GM21515 (cell line): ENCODE results near the gene TAX1BP3.

Experiments
- ATAC-seq: cut with Tn5 transposase; IDR thresholded peaks from one replicate; pipeline ENCODE4 v1.9.1; 2021; ENCODE audit not compliant: unreplicated experiment

TAX1BP3 gene

DNA sequence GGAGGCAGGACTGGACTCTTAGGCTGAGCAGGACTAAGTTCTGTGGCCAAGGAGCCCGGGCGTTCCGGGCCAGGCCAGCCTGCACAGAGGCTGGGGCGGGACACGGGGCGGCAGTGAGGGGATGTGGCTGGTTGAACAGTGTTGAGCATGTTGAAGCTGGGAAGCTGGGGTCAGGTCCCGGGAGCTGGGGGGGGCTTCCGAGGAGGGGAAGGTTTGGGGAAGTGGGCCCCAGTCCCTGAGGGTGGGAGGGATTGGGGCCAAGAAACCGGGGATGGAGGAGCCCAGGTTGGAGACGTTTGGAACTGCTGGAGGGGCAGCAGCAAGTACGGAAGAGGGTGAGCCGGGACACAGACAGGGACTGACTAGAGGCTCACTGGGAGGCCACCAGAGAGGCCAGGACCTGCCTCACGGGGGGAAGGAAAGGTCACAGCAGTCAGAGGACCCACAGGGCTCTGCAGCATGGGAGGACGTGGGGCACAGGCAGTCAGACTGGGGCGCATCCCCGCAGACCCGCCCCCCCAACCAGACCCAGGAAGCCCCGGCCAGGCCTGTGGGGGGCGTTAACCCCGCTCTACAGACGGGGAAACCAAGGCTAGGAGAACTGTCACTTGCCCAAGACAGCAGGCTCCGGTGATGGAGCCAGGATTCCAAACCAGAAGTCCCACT lies 9.5 kb downstream of the TAX1BP3 start:
- ATAC-seq: no peak

DNA sequence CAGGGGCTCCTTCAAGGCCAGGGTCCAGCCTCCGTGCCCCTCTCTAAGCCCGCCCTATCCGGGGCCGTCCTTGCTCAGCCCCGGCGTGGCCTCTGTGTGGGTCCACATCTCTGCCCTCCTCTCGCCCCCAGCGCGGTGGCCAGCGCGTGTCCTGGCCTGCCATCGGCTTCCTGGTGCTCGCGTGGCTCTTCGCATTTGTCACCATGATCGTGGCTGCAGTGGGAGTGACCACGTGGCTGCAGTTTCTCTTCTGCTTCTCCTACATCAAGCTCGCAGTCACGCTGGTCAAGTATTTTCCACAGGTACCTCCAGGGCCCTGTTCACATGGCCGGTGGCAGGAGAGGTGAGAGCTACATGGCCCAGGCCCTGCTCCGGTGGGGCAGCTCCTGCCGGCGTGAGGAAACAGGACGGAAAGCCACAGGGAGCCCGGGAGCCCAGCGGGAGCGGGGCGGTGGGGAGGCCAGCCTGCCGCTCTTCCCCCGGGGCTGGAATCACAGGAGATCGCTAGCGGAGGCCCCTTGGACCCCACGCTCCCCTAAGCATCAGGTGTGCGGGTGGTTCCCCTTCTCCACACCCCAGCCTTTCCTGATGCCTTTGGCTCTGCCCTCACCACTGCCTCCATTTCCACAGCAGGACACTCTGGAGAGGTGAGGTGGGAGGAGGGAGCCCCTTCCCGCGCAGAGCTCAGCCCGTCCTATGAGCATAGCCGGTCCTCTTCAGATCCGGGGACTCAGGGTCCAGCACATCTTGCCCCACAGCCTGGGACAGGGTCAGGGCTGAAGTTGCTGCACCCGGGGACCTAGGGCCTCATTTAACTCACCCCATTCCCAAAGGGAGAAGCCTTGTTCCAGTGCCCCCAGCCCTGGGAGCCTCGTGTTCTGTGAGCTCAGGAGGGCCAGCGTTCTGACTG lies 10.2 kb downstream of the TAX1BP3 start:
- ATAC-seq: no peak

- ATAC-seq: no peak
Measured at GRCh38 chr17:3657588-3657869, 10.8 kb downstream of the TAX1BP3 start.

DNA sequence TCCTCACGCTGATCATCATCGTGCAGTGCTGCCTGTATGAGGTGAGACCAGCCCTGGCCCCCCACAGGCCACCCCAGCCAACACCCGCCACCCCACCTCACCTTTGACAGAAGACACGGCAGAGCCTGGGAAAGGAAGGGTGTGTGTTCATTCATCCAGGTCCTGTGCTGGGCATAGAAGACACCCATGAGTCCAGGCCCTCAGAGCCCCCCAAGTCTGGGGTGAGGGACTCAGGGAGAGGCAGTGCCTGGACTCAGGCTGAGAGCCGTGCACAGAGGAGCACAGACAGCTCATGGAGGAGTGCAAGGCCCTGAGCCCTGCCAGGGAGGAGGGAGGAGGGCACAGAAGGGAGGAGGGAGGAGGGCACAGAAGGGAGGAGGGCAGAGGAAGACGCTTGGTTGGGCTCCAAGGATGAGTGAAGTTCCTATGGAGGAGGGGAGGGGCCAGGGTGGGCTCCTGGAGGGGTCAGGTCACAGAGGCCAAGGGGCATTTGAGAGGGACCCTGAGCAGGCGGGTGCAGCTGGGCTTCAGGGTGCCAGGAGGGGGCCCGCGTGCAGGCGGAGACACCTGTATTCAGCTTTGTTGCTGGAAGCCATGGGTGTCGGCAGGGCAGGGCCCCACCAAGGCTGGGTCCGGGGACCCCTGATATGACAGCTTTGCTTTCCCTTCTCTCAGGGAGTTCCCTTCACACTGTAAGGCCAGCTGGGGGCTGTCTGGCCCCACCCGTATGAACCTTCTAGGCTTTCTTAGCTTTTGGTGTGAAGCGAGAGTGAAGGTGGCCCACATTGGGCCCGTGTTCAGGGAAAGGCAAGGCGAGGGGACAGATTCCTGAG lies 11.4 kb downstream of the TAX1BP3 start:
- no peak for ATAC-seq

GRCh38 chr17:3656353-3656752 lies 12.0 kb downstream of the TAX1BP3 start:
- ATAC-seq: no peak

DNA sequence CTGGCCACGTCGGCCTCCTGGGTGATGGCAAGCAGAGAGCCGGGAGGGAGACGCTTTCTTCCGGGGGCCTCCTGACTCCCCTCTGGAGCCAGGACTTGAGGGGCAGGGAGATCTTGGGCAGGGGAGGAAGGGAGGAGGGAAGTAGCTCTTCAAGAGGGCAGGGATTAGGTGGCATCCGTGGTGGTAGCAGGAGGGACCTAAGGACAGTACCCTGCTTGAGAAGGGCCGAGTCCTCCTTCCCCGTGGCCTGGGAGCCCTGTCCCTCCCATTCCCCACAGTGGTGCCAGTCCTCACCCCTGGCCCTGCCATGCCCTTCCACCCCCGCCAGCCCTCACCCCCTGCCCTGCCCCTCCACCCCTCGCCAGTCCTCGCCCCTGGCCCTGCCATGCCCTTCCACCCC lies 12.6 kb downstream of the TAX1BP3 start:
- ATAC-seq: no peak

DNA sequence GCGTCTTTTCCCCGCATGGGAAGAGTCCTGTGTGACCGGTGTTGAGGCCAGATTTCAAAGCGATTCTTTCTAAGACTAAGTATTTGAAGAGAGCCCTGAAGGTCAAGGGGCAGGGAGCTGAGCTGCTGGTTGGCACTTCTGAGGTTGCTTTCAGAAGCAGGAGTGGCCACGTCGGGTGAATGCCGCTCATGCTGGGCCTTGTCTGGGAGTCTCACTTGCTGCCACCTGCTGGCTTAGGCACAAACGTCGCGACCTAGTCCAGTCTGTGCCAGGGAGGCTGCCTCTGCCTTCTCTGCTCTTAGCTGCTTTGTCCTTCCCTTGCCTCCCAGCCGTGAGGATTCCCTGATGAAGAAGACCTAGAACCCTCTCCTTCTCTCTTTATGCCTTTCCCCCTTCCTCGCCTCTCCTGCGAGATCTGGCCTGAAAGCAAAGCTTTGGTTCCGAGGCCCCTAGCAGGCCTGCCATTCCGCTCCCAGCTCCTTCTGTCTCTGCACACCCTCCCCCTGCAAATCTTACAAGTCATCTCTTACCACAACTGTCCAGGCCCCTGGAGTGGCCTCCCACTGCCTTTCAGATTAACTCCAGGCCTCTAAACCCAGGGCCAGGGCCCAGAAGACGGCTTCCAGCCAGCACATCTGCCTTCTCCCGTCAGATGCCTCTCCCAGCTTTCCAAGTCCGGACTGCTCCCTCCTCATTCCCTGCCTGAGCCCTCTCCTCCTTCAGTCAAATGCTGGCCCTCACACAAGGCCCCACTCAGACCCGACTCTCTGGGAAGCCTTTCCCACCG lies 20.4 kb downstream of the TAX1BP3 start:
- no peak for ATAC-seq

GRCh38 chr17:3647251-3647650 lies 21.1 kb downstream of the TAX1BP3 start:
- ATAC-seq: no peak

DNA sequence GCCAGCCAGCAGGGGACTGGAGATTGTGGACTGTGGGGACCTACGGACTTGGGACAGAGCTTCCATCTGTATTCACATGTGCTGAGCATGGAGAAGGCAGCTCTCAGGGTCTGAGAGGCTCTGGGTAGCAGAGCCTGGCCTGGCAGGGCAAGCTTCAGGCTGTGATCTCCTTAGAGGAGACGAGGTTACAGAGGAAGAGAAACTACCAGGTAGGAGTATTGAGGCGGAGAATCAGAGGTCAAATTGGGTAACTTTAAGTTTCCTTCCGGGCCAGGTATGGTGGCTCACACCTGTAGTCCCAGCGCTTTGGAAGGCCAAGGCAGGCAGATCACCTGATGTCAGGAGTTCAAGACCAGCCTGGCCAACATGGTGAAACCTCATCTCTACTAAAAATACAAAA lies 23.1 kb downstream of the TAX1BP3 start:
- ATAC-seq: no peak

DNA sequence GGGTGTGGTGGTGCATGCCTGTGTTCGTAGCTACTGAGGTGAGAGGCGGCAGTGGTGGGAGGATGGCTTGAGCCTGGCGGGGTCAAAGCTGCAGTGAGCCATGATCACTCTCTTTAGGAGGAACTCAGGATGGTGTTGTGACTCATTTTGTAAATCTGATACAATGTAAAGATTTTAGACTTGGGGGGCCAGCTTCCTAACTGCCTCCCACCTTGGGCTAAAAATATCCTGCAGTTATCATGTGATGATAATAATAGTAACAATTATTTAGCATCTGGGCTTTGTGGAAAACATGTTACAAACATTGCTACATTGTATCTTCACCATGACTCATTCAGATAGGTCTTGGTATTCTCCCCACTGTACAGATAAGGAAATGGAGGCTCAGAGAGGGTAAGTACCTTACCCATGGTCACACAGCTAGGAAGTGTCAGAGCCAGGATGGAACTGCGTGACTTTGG lies 24.5 kb downstream of the TAX1BP3 start:
- ATAC-seq: no peak

- no peak for ATAC-seq
Measured at GRCh38 chr17:3641717-3642486, 26.5 kb downstream of the TAX1BP3 start.

GRCh38 chr17:3641014-3641413 lies 27.4 kb downstream of the TAX1BP3 start:
- ATAC-seq: no peak

DNA sequence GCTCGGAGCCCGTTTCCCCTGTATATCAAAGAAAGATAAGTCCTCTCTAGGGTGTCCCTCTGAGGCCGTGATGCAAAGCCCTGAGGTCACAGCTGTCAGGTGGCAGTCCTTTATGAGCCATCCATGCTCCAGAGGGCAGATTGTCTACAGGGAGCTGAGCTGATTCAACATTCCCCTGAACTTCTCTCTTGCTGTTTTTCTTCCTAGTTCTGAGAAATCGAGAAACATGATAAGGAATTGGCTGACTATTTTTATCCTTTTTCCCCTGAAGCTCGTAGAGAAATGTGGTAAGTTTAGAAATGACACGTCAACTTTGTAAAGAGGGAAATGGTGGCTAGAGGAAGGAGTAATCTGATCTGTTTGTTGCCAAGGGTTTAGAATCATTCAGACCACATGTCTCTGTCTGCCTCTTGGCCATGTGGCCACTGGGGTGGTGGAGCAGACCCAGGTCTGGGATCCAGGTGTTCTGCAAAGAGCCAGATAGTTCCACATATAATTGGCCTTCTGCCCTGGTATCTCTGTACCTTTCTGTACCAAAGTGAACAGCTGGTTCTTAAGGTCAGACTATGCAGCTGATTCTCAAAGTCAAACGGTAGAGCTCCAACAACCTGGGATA lies 28.3 kb downstream of the TAX1BP3 start:
- no peak for ATAC-seq

GRCh38 chr17:3636908-3637373 lies 31.4 kb downstream of the TAX1BP3 start:
- peak; percentile 10 for ATAC-seq

DNA sequence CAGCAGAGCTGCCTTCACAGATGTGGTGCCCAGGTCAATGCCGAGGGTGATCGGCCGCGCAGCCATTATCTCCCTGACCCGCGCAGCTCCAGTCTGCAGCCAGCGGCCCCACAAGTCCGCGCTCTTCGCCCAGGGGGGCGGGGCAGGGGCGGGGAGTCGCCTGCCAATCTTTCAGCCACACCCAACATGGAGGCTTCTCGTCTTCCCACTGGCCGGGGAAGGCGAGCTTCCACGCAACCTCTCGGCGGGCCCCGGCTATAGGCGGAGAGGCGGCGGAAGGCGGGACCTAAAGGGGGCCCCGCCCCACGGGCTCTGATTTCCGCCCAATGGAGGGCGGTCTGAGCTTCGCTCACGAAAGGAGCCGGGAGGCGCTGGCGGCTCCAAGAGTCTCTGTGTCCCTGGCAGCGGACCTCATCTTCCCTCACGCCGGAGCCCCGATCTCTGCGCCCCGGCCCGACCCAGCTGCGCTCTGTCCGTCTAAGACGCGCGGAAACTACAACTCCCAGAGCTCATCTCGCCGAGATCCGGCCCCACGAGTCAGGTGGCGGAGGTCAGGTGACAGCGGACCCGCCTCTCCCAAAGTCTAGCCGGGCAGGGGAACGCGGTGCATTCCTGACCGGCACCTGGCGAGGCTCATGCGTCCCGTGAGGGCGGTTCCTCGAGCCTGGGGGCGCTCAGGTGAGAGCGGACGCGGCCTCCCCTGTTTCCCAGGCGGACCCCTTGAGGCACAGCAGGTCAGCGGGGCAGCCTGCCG lies 32.0 kb downstream of the TAX1BP3 start, which contains the start of the genes CTNS and SHPK:
Gene CTNS (plus strand): TSS at position 607 of the 754 bp plus-strand sequence. CDS start 3,447 bp downstream, outside the sequence.
Gene SHPK (minus strand): TSS at position 97 of the 754 bp plus-strand sequence. CDS start 31 bp downstream, at position 66.
- ATAC-seq: peak; percentile 88

GRCh38 chr17:3635474-3636153 lies 32.8 kb downstream of the TAX1BP3 start:
- no peak for ATAC-seq

- ATAC-seq: no peak
Measured at GRCh38 chr17:3632287-3632686, 36.1 kb downstream of the TAX1BP3 start.

GRCh38 chr17:3630781-3631180 lies 37.6 kb downstream of the TAX1BP3 start:
- ATAC-seq: no peak
